ENCODE data around the gene STX10. TPM values are rescaled to one million over a fixed set of nuclear protein-coding genes. Genes with fewer than 3 reads are reported as not detected.

The STX10 gene
- total RNA-seq, 1 experiment from 2014 or later: 56.9 TPM

GRCh38 chr19:13150187-13150930, at the start of gene STX10, which contains the start of gene IER2 (continued):
- TF ChIP-seq, protein P1, sequence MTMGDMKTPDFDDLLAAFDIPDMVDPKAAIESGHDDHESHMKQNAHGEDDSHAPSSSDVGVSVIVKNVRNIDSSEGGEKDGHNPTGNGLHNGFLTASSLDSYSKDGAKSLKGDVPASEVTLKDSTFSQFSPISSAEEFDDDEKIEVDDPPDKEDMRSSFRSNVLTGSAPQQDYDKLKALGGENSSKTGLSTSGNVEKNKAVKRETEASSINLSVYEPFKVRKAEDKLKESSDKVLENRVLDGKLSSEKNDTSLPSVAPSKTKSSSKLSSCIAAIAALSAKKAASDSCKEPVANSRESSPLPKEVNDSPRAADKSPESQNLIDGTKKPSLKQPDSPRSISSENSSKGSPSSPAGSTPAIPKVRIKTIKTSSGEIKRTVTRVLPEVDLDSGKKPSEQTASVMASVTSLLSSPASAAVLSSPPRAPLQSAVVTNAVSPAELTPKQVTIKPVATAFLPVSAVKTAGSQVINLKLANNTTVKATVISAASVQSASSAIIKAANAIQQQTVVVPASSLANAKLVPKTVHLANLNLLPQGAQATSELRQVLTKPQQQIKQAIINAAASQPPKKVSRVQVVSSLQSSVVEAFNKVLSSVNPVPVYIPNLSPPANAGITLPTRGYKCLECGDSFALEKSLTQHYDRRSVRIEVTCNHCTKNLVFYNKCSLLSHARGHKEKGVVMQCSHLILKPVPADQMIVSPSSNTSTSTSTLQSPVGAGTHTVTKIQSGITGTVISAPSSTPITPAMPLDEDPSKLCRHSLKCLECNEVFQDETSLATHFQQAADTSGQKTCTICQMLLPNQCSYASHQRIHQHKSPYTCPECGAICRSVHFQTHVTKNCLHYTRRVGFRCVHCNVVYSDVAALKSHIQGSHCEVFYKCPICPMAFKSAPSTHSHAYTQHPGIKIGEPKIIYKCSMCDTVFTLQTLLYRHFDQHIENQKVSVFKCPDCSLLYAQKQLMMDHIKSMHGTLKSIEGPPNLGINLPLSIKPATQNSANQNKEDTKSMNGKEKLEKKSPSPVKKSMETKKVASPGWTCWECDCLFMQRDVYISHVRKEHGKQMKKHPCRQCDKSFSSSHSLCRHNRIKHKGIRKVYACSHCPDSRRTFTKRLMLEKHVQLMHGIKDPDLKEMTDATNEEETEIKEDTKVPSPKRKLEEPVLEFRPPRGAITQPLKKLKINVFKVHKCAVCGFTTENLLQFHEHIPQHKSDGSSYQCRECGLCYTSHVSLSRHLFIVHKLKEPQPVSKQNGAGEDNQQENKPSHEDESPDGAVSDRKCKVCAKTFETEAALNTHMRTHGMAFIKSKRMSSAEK (CRISPR knock-in tag; IDR thresholded peaks at IDR 0.05; ENCODE audit: borderline replicate concordance): no peak
- no peak for TF ChIP-seq ZSCAN18 (CRISPR knock-in tag; IDR thresholded peaks at IDR 0.05)
- TF ChIP-seq, protein P2, sequence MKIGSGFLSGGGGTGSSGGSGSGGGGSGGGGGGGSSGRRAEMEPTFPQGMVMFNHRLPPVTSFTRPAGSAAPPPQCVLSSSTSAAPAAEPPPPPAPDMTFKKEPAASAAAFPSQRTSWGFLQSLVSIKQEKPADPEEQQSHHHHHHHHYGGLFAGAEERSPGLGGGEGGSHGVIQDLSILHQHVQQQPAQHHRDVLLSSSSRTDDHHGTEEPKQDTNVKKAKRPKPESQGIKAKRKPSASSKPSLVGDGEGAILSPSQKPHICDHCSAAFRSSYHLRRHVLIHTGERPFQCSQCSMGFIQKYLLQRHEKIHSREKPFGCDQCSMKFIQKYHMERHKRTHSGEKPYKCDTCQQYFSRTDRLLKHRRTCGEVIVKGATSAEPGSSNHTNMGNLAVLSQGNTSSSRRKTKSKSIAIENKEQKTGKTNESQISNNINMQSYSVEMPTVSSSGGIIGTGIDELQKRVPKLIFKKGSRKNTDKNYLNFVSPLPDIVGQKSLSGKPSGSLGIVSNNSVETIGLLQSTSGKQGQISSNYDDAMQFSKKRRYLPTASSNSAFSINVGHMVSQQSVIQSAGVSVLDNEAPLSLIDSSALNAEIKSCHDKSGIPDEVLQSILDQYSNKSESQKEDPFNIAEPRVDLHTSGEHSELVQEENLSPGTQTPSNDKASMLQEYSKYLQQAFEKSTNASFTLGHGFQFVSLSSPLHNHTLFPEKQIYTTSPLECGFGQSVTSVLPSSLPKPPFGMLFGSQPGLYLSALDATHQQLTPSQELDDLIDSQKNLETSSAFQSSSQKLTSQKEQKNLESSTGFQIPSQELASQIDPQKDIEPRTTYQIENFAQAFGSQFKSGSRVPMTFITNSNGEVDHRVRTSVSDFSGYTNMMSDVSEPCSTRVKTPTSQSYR (CRISPR knock-in tag; IDR thresholded peaks at IDR 0.05): 0 out of 2 replicates have a peak, but pooled peaks have one; percentile 6
- peak; percentile 71 for TF ChIP-seq ETV6 (CRISPR knock-in tag; IDR thresholded peaks at IDR 0.05)
- no peak for TF ChIP-seq RORB (CRISPR knock-in tag; IDR thresholded peaks at IDR 0.05)
- TF ChIP-seq, protein P3, sequence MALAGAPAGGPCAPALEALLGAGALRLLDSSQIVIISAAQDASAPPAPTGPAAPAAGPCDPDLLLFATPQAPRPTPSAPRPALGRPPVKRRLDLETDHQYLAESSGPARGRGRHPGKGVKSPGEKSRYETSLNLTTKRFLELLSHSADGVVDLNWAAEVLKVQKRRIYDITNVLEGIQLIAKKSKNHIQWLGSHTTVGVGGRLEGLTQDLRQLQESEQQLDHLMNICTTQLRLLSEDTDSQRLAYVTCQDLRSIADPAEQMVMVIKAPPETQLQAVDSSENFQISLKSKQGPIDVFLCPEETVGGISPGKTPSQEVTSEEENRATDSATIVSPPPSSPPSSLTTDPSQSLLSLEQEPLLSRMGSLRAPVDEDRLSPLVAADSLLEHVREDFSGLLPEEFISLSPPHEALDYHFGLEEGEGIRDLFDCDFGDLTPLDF (CRISPR knock-in tag; IDR thresholded peaks at IDR 0.05): no peak
- TF ChIP-seq, protein P4, sequence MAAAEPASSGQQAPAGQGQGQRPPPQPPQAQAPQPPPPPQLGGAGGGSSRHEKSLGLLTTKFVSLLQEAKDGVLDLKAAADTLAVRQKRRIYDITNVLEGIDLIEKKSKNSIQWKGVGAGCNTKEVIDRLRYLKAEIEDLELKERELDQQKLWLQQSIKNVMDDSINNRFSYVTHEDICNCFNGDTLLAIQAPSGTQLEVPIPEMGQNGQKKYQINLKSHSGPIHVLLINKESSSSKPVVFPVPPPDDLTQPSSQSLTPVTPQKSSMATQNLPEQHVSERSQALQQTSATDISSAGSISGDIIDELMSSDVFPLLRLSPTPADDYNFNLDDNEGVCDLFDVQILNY (CRISPR knock-in tag; IDR thresholded peaks at IDR 0.05): peak; percentile 40
- TF ChIP-seq ZNF232 (CRISPR knock-in tag; IDR thresholded peaks at IDR 0.05): peak; percentile 57; the same call in 1 of the 2 replicates
- TF ChIP-seq MYBL2 (CRISPR knock-in tag; IDR thresholded peaks at IDR 0.05): 0 out of 2 replicates have a peak, but pooled peaks have one; percentile 33
- TF ChIP-seq, protein P5, sequence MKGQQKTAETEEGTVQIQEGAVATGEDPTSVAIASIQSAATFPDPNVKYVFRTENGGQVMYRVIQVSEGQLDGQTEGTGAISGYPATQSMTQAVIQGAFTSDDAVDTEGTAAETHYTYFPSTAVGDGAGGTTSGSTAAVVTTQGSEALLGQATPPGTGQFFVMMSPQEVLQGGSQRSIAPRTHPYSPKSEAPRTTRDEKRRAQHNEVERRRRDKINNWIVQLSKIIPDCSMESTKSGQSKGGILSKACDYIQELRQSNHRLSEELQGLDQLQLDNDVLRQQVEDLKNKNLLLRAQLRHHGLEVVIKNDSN (CRISPR knock-in tag; IDR thresholded peaks at IDR 0.05): peak; percentile 52; the same call in 1 of the 2 replicates
- no peak for TF ChIP-seq ERG (CRISPR knock-in tag; IDR thresholded peaks at IDR 0.05)
- no peak for TF ChIP-seq SMAD3 (CRISPR knock-in tag; IDR thresholded peaks at IDR 0.05; ENCODE audit: borderline replicate concordance)
- TF ChIP-seq, protein P6, sequence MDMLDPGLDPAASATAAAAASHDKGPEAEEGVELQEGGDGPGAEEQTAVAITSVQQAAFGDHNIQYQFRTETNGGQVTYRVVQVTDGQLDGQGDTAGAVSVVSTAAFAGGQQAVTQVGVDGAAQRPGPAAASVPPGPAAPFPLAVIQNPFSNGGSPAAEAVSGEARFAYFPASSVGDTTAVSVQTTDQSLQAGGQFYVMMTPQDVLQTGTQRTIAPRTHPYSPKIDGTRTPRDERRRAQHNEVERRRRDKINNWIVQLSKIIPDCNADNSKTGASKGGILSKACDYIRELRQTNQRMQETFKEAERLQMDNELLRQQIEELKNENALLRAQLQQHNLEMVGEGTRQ (CRISPR knock-in tag; IDR thresholded peaks at IDR 0.05): peak; percentile 67
- TF ChIP-seq, protein P7, sequence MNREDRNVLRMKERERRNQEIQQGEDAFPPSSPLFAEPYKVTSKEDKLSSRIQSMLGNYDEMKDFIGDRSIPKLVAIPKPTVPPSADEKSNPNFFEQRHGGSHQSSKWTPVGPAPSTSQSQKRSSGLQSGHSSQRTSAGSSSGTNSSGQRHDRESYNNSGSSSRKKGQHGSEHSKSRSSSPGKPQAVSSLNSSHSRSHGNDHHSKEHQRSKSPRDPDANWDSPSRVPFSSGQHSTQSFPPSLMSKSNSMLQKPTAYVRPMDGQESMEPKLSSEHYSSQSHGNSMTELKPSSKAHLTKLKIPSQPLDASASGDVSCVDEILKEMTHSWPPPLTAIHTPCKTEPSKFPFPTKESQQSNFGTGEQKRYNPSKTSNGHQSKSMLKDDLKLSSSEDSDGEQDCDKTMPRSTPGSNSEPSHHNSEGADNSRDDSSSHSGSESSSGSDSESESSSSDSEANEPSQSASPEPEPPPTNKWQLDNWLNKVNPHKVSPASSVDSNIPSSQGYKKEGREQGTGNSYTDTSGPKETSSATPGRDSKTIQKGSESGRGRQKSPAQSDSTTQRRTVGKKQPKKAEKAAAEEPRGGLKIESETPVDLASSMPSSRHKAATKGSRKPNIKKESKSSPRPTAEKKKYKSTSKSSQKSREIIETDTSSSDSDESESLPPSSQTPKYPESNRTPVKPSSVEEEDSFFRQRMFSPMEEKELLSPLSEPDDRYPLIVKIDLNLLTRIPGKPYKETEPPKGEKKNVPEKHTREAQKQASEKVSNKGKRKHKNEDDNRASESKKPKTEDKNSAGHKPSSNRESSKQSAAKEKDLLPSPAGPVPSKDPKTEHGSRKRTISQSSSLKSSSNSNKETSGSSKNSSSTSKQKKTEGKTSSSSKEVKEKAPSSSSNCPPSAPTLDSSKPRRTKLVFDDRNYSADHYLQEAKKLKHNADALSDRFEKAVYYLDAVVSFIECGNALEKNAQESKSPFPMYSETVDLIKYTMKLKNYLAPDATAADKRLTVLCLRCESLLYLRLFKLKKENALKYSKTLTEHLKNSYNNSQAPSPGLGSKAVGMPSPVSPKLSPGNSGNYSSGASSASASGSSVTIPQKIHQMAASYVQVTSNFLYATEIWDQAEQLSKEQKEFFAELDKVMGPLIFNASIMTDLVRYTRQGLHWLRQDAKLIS (CRISPR knock-in tag; IDR thresholded peaks at IDR 0.05; ENCODE audit: borderline replicate concordance): 0 out of 2 replicates have a peak, but pooled peaks have one; percentile 30
- TF ChIP-seq, protein P8, sequence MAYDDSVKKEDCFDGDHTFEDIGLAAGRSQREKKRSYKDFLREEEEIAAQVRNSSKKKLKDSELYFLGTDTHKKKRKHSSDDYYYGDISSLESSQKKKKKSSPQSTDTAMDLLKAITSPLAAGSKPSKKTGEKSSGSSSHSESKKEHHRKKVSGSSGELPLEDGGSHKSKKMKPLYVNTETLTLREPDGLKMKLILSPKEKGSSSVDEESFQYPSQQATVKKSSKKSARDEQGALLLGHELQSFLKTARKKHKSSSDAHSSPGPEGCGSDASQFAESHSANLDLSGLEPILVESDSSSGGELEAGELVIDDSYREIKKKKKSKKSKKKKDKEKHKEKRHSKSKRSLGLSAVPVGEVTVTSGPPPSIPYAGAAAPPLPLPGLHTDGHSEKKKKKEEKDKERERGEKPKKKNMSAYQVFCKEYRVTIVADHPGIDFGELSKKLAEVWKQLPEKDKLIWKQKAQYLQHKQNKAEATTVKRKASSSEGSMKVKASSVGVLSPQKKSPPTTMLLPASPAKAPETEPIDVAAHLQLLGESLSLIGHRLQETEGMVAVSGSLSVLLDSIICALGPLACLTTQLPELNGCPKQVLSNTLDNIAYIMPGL (CRISPR knock-in tag; IDR thresholded peaks at IDR 0.05): peak; percentile 70
- TF ChIP-seq CREB1 (CRISPR knock-in tag; IDR thresholded peaks at IDR 0.05): 0 out of 2 replicates have a peak, but pooled peaks have one; percentile 12

Measured in WTC11 (cell line).